ENCODE data around the gene ZBTB32.

GRCh38 chr19:35669974-35670373, 34.4 kb upstream of the ZBTB32 start:
- TF ChIP-seq TCF7L2 (IDR thresholded peaks at IDR 0.05; ENCODE audit: low read depth, low read length): no peak
- TF ChIP-seq, protein P1, sequence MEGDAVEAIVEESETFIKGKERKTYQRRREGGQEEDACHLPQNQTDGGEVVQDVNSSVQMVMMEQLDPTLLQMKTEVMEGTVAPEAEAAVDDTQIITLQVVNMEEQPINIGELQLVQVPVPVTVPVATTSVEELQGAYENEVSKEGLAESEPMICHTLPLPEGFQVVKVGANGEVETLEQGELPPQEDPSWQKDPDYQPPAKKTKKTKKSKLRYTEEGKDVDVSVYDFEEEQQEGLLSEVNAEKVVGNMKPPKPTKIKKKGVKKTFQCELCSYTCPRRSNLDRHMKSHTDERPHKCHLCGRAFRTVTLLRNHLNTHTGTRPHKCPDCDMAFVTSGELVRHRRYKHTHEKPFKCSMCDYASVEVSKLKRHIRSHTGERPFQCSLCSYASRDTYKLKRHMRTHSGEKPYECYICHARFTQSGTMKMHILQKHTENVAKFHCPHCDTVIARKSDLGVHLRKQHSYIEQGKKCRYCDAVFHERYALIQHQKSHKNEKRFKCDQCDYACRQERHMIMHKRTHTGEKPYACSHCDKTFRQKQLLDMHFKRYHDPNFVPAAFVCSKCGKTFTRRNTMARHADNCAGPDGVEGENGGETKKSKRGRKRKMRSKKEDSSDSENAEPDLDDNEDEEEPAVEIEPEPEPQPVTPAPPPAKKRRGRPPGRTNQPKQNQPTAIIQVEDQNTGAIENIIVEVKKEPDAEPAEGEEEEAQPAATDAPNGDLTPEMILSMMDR (IDR thresholded peaks at IDR 0.05): no peak
- no peak for TF ChIP-seq POLR2AphosphoS5 (IDR thresholded peaks at IDR 0.05; ENCODE audit: low read depth, low read length)
- no peak for TF ChIP-seq SIN3A (IDR thresholded peaks at IDR 0.05; ENCODE audit: borderline replicate concordance, insufficient read depth, low read depth, low read length)
- TF ChIP-seq, protein P2, sequence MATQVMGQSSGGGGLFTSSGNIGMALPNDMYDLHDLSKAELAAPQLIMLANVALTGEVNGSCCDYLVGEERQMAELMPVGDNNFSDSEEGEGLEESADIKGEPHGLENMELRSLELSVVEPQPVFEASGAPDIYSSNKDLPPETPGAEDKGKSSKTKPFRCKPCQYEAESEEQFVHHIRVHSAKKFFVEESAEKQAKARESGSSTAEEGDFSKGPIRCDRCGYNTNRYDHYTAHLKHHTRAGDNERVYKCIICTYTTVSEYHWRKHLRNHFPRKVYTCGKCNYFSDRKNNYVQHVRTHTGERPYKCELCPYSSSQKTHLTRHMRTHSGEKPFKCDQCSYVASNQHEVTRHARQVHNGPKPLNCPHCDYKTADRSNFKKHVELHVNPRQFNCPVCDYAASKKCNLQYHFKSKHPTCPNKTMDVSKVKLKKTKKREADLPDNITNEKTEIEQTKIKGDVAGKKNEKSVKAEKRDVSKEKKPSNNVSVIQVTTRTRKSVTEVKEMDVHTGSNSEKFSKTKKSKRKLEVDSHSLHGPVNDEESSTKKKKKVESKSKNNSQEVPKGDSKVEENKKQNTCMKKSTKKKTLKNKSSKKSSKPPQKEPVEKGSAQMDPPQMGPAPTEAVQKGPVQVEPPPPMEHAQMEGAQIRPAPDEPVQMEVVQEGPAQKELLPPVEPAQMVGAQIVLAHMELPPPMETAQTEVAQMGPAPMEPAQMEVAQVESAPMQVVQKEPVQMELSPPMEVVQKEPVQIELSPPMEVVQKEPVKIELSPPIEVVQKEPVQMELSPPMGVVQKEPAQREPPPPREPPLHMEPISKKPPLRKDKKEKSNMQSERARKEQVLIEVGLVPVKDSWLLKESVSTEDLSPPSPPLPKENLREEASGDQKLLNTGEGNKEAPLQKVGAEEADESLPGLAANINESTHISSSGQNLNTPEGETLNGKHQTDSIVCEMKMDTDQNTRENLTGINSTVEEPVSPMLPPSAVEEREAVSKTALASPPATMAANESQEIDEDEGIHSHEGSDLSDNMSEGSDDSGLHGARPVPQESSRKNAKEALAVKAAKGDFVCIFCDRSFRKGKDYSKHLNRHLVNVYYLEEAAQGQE (IDR thresholded peaks at IDR 0.05; ENCODE audit: insufficient read depth in 1 of 2, low read depth in 2 of 2, low read length in 1 of 2): no peak
